GM12875 (cell line): ENCODE results near the gene DNAJA4.
A peak's percentile ranks its signal among the peaks of the same experiment; 100 is the strongest.

Source experiments
- H3K4me3 ChIP-seq: one replicate; pipeline ENCODE4 v1.5.1; 2011; ENCODE audit warnings: low read depth, low read length, control low read depth
- TF ChIP-seq, protein P1 (sequence below): IDR thresholded peaks from 2 replicates; pipeline ENCODE4 v1.5.1; 2011; ENCODE audit warnings: low read depth, mild to moderate bottlenecking, control low read depth, inconsistent platforms, low read length, moderate library complexity, borderline replicate concordance; ENCODE audit not compliant: insufficient read depth

DNAJA4 gene

DNA sequence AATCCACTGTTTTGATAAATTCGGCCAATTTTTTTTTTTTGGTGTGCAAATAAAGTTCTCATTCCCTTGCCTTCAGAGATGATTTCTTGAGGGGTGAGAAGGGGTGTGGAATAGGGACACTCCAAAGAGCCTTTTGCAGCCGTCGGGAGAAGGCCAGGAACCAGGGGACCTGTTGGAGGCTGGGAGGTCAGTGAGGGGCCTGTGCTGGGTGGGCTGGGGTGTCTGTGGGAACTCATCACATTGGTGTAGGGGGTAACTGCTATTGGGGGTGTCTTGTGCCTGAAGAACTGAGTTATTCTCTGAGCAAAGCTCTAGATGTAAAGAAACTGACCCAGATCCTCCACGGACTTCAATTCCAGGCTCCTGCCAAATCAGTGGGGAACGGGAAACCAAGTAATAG is 48.6 kb downstream of the DNAJA4 start:
- no peak overlapping the region for H3K4me3 ChIP-seq

DNA sequence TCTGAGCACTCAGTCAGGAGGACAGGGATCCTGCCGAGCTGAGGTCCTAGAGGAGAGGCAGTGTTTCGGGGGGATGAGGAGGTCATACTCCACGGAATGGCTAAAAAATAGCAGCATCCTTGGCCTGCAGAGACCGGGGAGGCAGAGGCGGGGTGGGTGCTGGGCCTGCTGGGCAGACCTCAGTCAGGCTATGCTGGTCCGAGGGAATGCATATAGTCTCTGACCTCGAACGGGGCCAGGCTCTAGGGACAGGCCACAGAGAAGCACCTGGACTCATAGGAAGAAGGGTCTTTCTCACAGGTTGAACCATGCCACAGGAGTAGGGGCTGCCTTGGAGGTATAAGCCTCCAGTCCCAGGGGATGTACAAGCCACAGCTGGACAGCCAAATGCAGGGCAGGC is 49.0 kb downstream of the DNAJA4 start:
- TF ChIP-seq, protein P1, sequence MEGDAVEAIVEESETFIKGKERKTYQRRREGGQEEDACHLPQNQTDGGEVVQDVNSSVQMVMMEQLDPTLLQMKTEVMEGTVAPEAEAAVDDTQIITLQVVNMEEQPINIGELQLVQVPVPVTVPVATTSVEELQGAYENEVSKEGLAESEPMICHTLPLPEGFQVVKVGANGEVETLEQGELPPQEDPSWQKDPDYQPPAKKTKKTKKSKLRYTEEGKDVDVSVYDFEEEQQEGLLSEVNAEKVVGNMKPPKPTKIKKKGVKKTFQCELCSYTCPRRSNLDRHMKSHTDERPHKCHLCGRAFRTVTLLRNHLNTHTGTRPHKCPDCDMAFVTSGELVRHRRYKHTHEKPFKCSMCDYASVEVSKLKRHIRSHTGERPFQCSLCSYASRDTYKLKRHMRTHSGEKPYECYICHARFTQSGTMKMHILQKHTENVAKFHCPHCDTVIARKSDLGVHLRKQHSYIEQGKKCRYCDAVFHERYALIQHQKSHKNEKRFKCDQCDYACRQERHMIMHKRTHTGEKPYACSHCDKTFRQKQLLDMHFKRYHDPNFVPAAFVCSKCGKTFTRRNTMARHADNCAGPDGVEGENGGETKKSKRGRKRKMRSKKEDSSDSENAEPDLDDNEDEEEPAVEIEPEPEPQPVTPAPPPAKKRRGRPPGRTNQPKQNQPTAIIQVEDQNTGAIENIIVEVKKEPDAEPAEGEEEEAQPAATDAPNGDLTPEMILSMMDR = no peak
- no peak overlapping the region for H3K4me3 ChIP-seq

More for the DNA sequence above, 48.6 kb downstream of the DNAJA4 start:
- TF ChIP-seq, protein P1 = no peak

DNA sequence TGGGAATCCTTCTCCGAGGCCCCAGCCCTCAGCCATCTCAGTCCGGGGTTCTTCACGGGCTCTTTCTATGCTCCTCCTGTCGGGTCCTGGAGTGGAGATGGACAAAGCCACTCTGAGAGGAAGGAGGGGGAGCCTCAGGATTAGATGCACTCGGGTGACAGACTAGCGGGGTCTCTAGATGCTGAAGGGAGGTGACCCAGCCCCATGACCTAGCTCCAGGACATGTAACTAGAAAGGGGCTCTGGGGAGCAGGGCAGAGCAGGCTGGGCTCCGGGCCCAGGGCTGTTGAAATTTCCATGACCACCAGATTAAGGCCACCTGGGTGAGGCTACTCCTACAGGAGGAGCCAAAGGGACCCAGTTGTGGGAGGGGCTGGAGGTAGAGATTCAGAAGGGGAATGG is 49.8 kb downstream of the DNAJA4 start:
- TF ChIP-seq, protein P1 = no peak
- H3K4me3 ChIP-seq = no peak overlapping the region

DNA sequence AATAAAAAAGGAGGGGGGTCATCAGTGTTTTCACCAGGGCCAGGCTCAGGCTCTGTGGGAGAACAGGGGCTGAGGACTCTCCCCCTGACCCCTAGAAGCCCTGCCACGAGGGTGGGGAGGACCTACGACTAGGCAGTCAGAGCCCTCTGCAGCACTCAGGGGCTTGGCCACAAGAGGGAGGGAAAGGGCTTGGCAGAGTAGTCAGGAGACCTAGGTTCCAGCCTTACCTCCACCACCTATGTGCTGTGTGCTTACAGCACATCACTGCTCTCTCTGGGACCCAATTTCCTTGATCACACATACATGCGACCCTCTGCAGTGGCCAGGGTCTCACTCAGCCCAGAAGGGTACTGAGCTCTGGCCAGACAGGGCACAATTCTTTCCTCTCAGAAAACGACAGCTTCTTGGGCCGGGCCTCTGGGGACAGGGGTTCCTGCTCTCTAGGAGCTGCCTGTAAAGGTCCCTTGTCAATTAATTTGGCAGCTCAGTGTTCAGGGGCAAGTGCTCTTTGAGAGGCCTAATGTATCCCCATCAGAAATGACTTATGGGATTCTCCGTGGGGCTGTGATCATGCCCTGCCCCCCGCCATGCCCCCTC is 51.4 kb downstream of the DNAJA4 start:
- TF ChIP-seq, protein P1 = peak; percentile 31; the same call in 1 of the 2 replicates
- H3K4me3 ChIP-seq = no peak overlapping the region

DNA sequence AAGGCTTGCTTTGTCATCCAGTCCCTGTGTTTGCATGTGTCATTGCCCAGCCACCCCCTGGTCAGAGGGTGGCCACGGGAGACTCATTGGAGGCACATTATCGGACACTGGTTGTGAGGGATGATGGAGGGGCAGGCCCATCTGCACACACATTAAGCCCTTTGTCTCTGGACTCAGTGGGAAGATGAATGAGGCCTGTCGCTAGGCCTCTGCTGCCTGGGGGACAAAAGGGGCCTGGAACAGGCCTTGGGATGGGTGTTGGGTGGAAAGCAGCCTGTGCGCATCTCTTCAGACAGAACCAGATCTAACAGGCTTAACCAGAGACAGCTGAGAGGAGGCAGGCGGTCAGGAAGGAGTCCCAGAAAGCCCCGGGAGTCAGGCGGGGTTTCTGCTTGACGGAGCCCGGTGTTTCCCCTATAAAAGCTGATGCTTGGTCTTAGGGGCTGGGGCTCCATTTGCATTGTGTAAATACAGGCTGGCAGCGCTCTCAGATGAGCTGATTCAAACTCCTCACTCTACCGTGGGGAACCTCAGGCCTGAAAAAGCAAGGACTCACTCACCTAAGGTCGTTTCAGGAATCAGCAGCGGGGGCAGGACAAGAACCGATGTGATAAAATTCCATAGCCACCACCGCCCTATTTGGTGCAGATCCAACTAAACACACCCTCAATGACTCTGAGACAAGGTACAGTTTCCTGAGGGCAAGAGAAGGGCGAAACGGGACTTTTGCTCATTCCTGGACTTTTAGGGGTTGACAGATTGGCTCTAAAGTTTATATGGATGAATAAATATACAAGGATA is 52.1 kb downstream of the DNAJA4 start:
- H3K4me3 ChIP-seq = no peak overlapping the region

DNA sequence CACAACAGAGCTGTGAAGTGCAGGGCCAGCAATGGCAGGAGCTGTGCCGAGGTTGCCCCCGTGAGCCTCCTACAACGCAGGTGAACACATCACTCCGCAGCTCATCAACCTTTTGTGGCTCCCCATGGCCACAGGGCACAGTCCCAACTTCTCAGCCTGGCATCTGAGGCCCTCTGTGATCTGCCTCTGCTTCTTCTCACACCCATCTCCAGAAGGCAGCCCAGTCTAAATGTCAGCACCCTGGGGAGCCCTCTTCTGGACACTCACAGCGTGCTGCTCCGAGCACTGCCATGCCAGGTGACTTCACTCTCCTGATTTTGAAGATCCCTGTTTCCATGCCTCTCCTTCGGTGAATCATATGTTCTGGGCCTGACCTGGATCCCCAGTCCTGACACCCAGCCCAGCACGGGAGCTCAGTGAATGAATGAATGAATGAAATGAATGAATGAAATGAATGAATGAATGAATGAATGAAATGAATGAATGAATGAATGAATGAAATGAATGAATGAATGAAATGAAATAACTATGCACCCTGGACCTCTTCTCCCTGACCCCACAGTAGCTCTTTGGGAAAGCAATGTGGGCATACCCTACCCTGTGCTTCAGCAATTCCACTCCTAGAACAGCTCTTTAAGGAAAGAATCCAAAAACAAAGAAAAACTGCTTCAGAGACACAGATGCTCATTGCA is 52.9 kb downstream of the DNAJA4 start:
- TF ChIP-seq, protein P1 = peak; percentile 10; the same call in 1 of the 2 replicates
- H3K4me3 ChIP-seq = no peak overlapping the region

More for the DNA sequence above, 52.1 kb downstream of the DNAJA4 start:
- TF ChIP-seq, protein P1 = no peak
